GM10266 (cell line): ENCODE measurements around the gene HAT1.

Source experiments
- DNase-seq: peaks from one replicate; pipeline ENCODE4 v3.0.0; 2012; ENCODE audit errors: extremely low spot score
- TF ChIP-seq, protein P1 (sequence below): IDR thresholded peaks from 2 replicates; pipeline ENCODE4 v1.5.1; 2012; ENCODE audit warnings: mild to moderate bottlenecking, low read depth; ENCODE audit not compliant: control insufficient read depth, insufficient read depth; ENCODE audit errors: missing control alignments

HAT1 gene

GRCh38 chr2:171999161-171999560 lies 76.9 kb downstream of the HAT1 start:
- TF ChIP-seq, protein P1, sequence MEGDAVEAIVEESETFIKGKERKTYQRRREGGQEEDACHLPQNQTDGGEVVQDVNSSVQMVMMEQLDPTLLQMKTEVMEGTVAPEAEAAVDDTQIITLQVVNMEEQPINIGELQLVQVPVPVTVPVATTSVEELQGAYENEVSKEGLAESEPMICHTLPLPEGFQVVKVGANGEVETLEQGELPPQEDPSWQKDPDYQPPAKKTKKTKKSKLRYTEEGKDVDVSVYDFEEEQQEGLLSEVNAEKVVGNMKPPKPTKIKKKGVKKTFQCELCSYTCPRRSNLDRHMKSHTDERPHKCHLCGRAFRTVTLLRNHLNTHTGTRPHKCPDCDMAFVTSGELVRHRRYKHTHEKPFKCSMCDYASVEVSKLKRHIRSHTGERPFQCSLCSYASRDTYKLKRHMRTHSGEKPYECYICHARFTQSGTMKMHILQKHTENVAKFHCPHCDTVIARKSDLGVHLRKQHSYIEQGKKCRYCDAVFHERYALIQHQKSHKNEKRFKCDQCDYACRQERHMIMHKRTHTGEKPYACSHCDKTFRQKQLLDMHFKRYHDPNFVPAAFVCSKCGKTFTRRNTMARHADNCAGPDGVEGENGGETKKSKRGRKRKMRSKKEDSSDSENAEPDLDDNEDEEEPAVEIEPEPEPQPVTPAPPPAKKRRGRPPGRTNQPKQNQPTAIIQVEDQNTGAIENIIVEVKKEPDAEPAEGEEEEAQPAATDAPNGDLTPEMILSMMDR, result no peak

GRCh38 chr2:171999604-172000469 lies 77.6 kb downstream of the HAT1 start, which contains the start of gene METAP1D:
METAP1D (plus strand) TSS chr2:171999953; CDS start chr2:171999970, 17 bp downstream.
- TF ChIP-seq, protein P1, result no peak
- DNase-seq, result peak; percentile 95

More at GRCh38 chr2:171999161-171999560, 76.9 kb downstream of the HAT1 start:
- no peak for DNase-seq

DNA sequence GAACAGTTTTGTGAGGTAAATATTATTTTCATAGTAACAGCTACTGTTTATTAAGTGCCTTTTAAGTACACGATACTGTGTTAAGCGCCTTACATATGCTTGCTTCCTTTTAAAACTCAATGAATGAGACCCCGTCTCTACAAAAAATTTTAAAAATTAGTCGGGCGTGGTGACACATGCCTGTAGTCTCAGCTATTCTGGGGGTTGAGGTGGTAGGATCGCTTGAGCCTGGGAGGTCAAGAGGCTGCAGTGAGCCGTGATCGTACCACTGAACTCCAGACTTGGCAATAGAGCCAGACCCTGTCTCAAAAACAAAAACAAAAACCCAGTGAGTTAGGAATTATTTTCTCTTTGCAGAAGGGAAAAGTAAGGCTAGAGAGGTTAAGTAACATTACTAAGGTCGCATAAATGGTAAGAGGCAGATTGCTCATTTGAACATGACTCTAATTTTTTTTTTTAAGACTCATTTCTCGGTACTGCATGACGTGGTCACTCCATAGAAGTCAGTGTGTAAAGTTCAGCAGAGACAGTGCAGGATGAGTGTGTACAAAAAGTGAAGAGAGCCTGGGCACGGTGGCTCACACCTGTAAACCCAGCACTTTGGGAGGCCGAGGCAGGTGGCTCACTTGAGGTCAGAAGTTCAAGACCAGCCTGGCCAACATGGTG lies 78.6 kb downstream of the HAT1 start:
- DNase-seq, result no peak
- TF ChIP-seq, protein P1, result no peak

DNA sequence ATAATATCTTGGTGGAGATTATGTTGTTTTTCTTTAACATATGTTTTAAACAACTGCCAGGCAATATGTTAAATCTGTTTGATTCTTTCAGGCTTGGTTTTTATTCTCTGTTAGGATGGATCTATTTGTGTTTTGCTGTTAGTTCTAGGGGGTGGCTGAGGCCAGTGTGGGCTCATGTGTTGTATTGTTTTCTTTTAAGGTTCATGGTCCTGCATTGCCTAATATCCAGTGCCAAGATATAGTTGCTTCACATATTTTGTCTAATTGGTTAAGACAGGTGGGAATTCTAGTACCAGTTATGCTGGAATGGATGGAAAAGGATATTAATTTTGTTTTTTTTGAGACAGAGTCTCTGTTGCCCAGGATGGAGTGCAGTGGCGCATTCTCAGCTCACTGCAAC lies 85.1 kb downstream of the HAT1 start:
- TF ChIP-seq, protein P1, result no peak
- no peak for DNase-seq

DNA sequence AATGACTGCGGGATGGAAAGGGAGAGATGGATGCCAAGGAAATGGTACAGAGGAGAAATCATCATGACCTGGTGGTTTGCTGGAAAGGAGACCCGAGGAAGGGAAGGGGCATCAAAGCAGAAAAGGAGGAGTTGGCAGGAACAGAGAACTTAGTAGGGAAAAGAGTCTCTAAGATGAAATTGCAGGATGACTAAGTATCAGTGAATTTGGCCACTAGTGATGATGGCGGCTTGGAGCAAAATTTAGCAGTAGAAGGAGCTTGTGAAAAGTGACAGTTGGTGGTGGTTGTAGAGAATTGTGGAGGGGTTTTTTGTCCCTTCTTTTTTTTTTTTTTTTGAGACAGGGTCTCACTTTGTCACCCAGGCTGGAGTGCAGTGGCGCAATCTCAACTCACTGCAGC lies 87.6 kb downstream of the HAT1 start:
- TF ChIP-seq, protein P1, result no peak
- no peak for DNase-seq

- DNase-seq, result no peak
- TF ChIP-seq, protein P1, result no peak
Observed at GRCh38 chr2:172011812-172012575, 89.7 kb downstream of the HAT1 start.
